SU-DHL-6 (cell line): ENCODE results near the gene PIK3CD.

ENCODE experiments used
- H2AFZ ChIP-seq: fragments of 200-600 bp; sonication (generic); 2 replicates; pipeline ENCODE4 v1.6.1; 2014; ENCODE audit warnings: low read depth, mild to moderate bottlenecking, moderate library complexity, mixed read lengths, antibody characterized with exemption, low read length; ENCODE audit not compliant: severe bottlenecking
- H3F3A ChIP-seq: fragments of 200-600 bp; shearing (Covaris generic); 2 replicates; pipeline ENCODE4 v1.6.0; 2016; ENCODE audit warnings: antibody characterized with exemption, mild to moderate bottlenecking; ENCODE audit not compliant: insufficient read depth
- H3K27ac ChIP-seq: fragments of 200-600 bp; sonication (generic); 2 replicates; pipeline ENCODE4 v1.5.1; 2016; ENCODE audit warnings: low read depth, mild to moderate bottlenecking, low read length, moderate library complexity, mixed read lengths
- H3K27me3 ChIP-seq: fragments of 200-600 bp; sonication (generic), shearing (Covaris generic); 2 replicates; pipeline ENCODE4 v1.6.0; 2014; ENCODE audit warnings: mild to moderate bottlenecking, low read length
- H3K36me3 ChIP-seq: fragments of 200-600 bp; sonication (generic); 2 replicates; pipeline ENCODE4 v1.6.1; 2014; ENCODE audit warnings: mild to moderate bottlenecking, low read length, mixed read lengths
- H3K4me2 ChIP-seq: fragments of 300-600, 200-600 bp; shearing (Covaris generic), sonication (generic); 2 replicates; pipeline ENCODE4 v1.6.0; 2014; ENCODE audit warnings: low read length, low read depth, mild to moderate bottlenecking; ENCODE audit not compliant: poor library complexity, severe bottlenecking
- H3K4me3 ChIP-seq: fragments of 200-600 bp; sonication (generic); 2 replicates; pipeline ENCODE4 v1.5.1; 2014; ENCODE audit warnings: antibody characterized with exemption, low read length, mild to moderate bottlenecking, mixed read lengths; ENCODE audit not compliant: insufficient read depth, poor library complexity, severe bottlenecking
- H3K79me2 ChIP-seq: fragments of 200-600 bp; sonication (generic); 2 replicates; pipeline ENCODE4 v1.6.1; 2014; ENCODE audit warnings: mild to moderate bottlenecking, low read length, moderate library complexity; ENCODE audit not compliant: insufficient read depth
- H3K9ac ChIP-seq: fragments of 200-600 bp; sonication (generic); 2 replicates; pipeline ENCODE4 v1.7.0; 2014; ENCODE audit warnings: mild to moderate bottlenecking, low read length
- H3K9me2 ChIP-seq: fragments of 200-600 bp; sonication (generic); replicated peaks from 2 replicates; pipeline ENCODE4 v1.6.1; 2014; ENCODE audit warnings: low read length; ENCODE audit not compliant: insufficient read depth
- H3K9me3 ChIP-seq: fragments of 200-600 bp; sonication (generic); 2 replicates; pipeline ENCODE4 v1.6.1; 2014; ENCODE audit warnings: low read length, mixed read lengths; ENCODE audit not compliant: insufficient read depth
- H4K20me1 ChIP-seq: fragments of 200-600 bp; sonication (generic); 2 replicates; pipeline ENCODE4 v1.6.1; 2014; ENCODE audit warnings: low read depth, mild to moderate bottlenecking, antibody characterized with exemption, low read length, moderate library complexity, mixed read lengths
- CTCF ChIP-seq: fragments of 200-600 bp; sonication (generic); IDR thresholded peaks from one replicate; pipeline ENCODE4 v1.5.1; 2017; ENCODE audit warnings: antibody characterized with exemption, mild to moderate bottlenecking, low read length, moderate library complexity; ENCODE audit not compliant: insufficient read depth, poor library complexity, severe bottlenecking
- EZH2phosphoT487 ChIP-seq: fragments of 200-600 bp; sonication (generic), shearing (Covaris generic); conservative IDR thresholded peaks from 2 replicates; pipeline ENCODE4 v1.6.1; 2018; ENCODE audit warnings: mild to moderate bottlenecking, antibody characterized with exemption, low read length, moderate library complexity, mixed read lengths

The PIK3CD gene

GRCh38 chr1:9605946-9606455, 45.5 kb upstream of the PIK3CD start:
- TF ChIP-seq CTCF (no peak), EZH2phosphoT487 (no peak)

GRCh38 chr1:9606458-9606857, 45.1 kb upstream of the PIK3CD start:
- no peak overlapping the region for H3K27ac ChIP-seq
- H2AFZ ChIP-seq: no peak overlapping the region
- no peaks in the 10 kb centered on the region for H3K79me2 ChIP-seq
- no peaks in the 10 kb centered on the region for H3K9me2 ChIP-seq
- TF ChIP-seq EZH2phosphoT487 (no peak), CTCF (no peak)
- H3K36me3 ChIP-seq: no peaks in the 10 kb centered on the region
- H3K9me3 ChIP-seq: no peaks in the 10 kb centered on the region
- no peak overlapping the region for H3K4me2 ChIP-seq
- H3K27me3 ChIP-seq: no peaks in the 10 kb centered on the region
- H3K9ac ChIP-seq: no peak overlapping the region
- H4K20me1 ChIP-seq: no peaks in the 10 kb centered on the region
- H3K4me3 ChIP-seq: no peak overlapping the region
- H3F3A ChIP-seq: no peaks in the 10 kb centered on the region

More at GRCh38 chr1:9605946-9606455, 45.5 kb upstream of the PIK3CD start:
- H3F3A ChIP-seq: no peaks in the 10 kb centered on the region
- no peaks in the 10 kb centered on the region for H3K9me3 ChIP-seq
- no peak overlapping the region for H3K9ac ChIP-seq
- H3K9me2 ChIP-seq: no peaks in the 10 kb centered on the region
- no peak overlapping the region for H2AFZ ChIP-seq
- H3K36me3 ChIP-seq: no peaks in the 10 kb centered on the region
- no peak overlapping the region for H3K27ac ChIP-seq
- H4K20me1 ChIP-seq: no peaks in the 10 kb centered on the region
- H3K27me3 ChIP-seq: no peaks in the 10 kb centered on the region
- no peaks in the 10 kb centered on the region for H3K79me2 ChIP-seq
- no peak overlapping the region for H3K4me3 ChIP-seq
- H3K4me2 ChIP-seq: no peak overlapping the region

- no peaks in the 10 kb centered on the region for H4K20me1 ChIP-seq
- H3K79me2 ChIP-seq: no peaks in the 10 kb centered on the region
- no peaks in the 10 kb centered on the region for H3K9me3 ChIP-seq
- no peaks in the 10 kb centered on the region for H3K9me2 ChIP-seq
- H3K9ac ChIP-seq: no peak overlapping the region
- H3K27me3 ChIP-seq: no peaks in the 10 kb centered on the region
- no peaks in the 10 kb centered on the region for H3F3A ChIP-seq
- no peak overlapping the region for H3K4me2 ChIP-seq
- TF ChIP-seq EZH2phosphoT487: no peak
- TF ChIP-seq CTCF: no peak
- H2AFZ ChIP-seq: no peak overlapping the region
- H3K27ac ChIP-seq: no peak overlapping the region
- no peaks in the 10 kb centered on the region for H3K36me3 ChIP-seq
- no peak overlapping the region for H3K4me3 ChIP-seq
Measured at GRCh38 chr1:9606948-9607347, 44.6 kb upstream of the PIK3CD start.

GRCh38 chr1:9607352-9607751, 44.2 kb upstream of the PIK3CD start:
- no peak overlapping the region for H3K4me3 ChIP-seq
- H3F3A ChIP-seq: no peaks in the 10 kb centered on the region
- no peaks in the 10 kb centered on the region for H3K36me3 ChIP-seq
- no peaks in the 10 kb centered on the region for H3K27me3 ChIP-seq
- TF ChIP-seq EZH2phosphoT487 (no peak), CTCF (no peak)
- H3K9me3 ChIP-seq: no peaks in the 10 kb centered on the region
- H4K20me1 ChIP-seq: no peaks in the 10 kb centered on the region
- no peaks in the 10 kb centered on the region for H3K79me2 ChIP-seq
- no peak overlapping the region for H3K4me2 ChIP-seq
- H3K9ac ChIP-seq: no peak overlapping the region
- no peak overlapping the region for H2AFZ ChIP-seq
- H3K27ac ChIP-seq: no peak overlapping the region
- H3K9me2 ChIP-seq: no peaks in the 10 kb centered on the region
